WI38 (cell line): Measurements from ENCODE around the gene OCIAD2.

Experiments
- H3K4me3 ChIP-seq: 2 replicates; pipeline ENCODE4 v1.5.1; 2011; ENCODE audit warnings: low read depth, mild to moderate bottlenecking, control low read depth, low read length
- CTCF ChIP-seq: IDR thresholded peaks from 2 replicates; pipeline ENCODE4 v1.5.1; 2012; ENCODE audit warnings: low read depth, mild to moderate bottlenecking, control low read depth, low read length

The OCIAD2 gene

GRCh38 chr4:48944756-48945241 lies 38.2 kb upstream of the OCIAD2 start:
- 0 out of 2 replicates have a peak, but pooled peaks have one; percentile 21 for TF ChIP-seq CTCF
- no peak overlapping the region for H3K4me3 ChIP-seq

DNA sequence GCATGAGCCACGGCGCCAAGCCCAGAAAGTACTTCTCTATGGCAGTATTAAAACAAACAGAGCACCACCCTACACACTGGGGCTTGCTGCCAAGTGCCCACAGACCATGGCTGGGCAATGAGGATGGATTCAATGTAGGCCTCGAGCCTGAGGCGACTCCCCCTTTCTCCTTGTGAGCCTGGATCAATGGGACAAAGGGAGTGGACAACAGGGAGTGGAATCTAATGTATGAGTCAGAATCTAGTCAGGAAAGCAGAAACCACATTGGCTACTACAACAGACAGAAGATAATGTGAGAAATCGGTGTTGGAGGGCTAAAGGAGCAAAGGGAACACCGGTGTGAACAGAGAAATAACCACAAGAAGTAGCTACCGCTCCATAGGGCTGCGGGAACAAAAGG lies 37.7 kb upstream of the OCIAD2 start:
- H3K4me3 ChIP-seq = no peak overlapping the region
- TF ChIP-seq CTCF = no peak

DNA sequence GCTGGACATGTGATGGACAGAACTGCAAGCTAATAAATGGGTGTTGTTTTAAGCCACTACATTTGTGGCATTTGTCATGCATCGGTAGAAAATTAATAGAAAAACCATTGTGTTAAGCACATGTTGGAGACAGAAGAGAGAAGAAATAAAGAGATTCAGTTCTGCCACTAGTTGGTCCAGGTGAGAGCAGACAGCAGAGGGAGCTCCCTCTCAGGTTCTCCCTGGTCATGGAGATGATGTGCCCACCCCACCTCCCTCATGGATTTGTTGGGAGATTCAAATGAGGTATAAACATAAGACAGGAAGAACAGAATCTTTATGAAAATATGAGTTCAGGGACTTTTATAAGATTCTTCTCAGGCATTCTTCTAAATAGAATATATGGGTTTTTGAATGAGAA lies 36.8 kb upstream of the OCIAD2 start:
- H3K4me3 ChIP-seq = no peak overlapping the region
- TF ChIP-seq CTCF = no peak

DNA sequence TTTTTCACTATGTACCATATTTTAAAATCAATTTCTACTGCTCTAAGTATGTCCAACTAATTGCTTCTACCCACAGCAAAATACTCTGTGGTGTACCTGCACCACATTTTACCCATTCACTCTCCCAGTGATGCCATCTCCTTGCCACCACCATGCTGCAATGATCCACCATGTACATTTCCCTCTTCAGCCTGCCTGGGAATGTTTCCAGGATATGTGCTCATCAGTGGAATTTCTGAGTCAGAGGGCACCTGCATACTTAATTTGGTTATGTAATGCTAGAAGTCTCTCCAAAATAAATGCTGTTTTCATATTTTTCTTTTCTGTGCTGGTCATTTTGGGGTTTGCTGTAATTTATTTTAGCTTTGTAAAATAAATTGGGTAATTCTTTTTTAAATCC lies 33.2 kb upstream of the OCIAD2 start:
- H3K4me3 ChIP-seq = no peak overlapping the region
- no peak for TF ChIP-seq CTCF

- no peak for TF ChIP-seq CTCF
- H3K4me3 ChIP-seq = no peak overlapping the region
Observed at GRCh38 chr4:48938831-48939230, 32.3 kb upstream of the OCIAD2 start.

DNA sequence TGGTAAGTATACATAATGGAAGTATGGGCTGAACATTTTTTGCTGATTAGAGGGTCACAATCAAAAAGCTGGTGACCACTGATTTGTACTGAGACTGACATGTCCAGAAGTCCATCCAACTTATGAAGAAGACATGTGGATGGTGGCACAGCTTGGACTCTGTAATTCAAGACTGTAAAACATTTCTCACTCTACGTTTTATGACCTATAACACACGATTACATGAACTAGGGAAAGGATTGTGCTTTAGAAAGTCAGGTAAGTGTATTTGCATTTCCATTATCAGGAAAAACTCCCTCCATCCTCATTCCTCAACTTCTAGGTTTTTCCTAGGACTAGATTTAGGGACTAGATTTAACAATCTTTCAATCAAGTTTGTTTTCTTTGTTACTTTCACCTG lies 30.5 kb upstream of the OCIAD2 start:
- TF ChIP-seq CTCF = no peak
- H3K4me3 ChIP-seq = no peak overlapping the region

- H3K4me3 ChIP-seq = no peak overlapping the region
- TF ChIP-seq CTCF = no peak
Observed at GRCh38 chr4:48931459-48931858, 24.9 kb upstream of the OCIAD2 start.
